Lower leg skin (tissue), 4 donors: ENCODE data around the gene LGI4. TPM values are rescaled to one million over a fixed set of nuclear protein-coding genes. Genes with fewer than 3 reads are reported as not detected.

Experiments used
- DNase-seq, 2 donors: peaks; one replicate each; pipeline ENCODE4 v3.0.0-alpha.2; 2019; ENCODE audit warnings: low spot score in 2 of 2
- H3K4me3 ChIP-seq: fragments of 200-600 bp; sonication (generic); 2 replicates; pipeline ENCODE4 v1.5.1; 2017; ENCODE audit warnings: mild to moderate bottlenecking, low read depth; ENCODE audit not compliant: poor library complexity, severe bottlenecking
- CTCF ChIP-seq, 3 donors: fragments of 450-650 bp; IDR thresholded peaks; one replicate each; pipeline ENCODE4 v1.5.1; 2016; ENCODE audit warnings: antibody characterized with exemption in 3 of 3, mild to moderate bottlenecking in 3 of 3, moderate library complexity in 2 of 3
- POLR2A ChIP-seq, 2 donors: fragments of 450-650 bp; IDR thresholded peaks; one replicate each; pipeline ENCODE4 v1.6.1; 2016 to 2017; ENCODE audit warnings: antibody characterized with exemption in 2 of 2, mild to moderate bottlenecking in 1 of 2, moderate library complexity in 1 of 2
- WGBS, 2 donors: methylation state at CpG; one replicate each; pipeline ENCODE4 v1.1.5; 2018; 5-methylcytosine and 5-hydroxymethylcytosine counted together
- intact Hi-C: fragments of 100-400 bp; cut with DNase I; formaldehyde crosslinking; loops from one replicate; pipeline ENCODE4 v1.15.0; 2023; ENCODE audit warnings: low total_unique reads
- total RNA-seq, 4 donors: library from RNA; depleted of rRNA; stranded (reverse); fragments of >200 nt; gene quantifications; one replicate each; pipeline ENCODE4 v1.1.0, GENCODE V29; 2016

LGI4 gene
- total RNA-seq, 4 donors from 2014 or later, result 4.3 to 19.4 (median 8.9) TPM

GRCh38 chr19:35107545-35107944 is 27.3 kb downstream of the LGI4 start:
- WGBS, 2 donors, result 11 to 23% methylated on average over 5 of the region's 5 CpGs
- intact Hi-C loops, result no loop called here
- H3K4me3 ChIP-seq, result no peak overlapping the region
- TF ChIP-seq CTCF (IDR thresholded peaks at IDR 0.05) (no peak), POLR2A (IDR thresholded peaks at IDR 0.05) (no peak)
- peak in 1 of 2 donors; percentile 70 for DNase-seq

GRCh38 chr19:35106898-35107541 is 27.8 kb downstream of the LGI4 start:
- no peak overlapping the region for H3K4me3 ChIP-seq
- intact Hi-C loops, result no loop called here
- DNase-seq, result no peak
- TF ChIP-seq POLR2A (IDR thresholded peaks at IDR 0.05) (no peak), CTCF (IDR thresholded peaks at IDR 0.05) (no peak)
- 65 to 78% methylated on average over 1 of the region's 2 CpGs for WGBS, 2 donors

- TF ChIP-seq POLR2A (IDR thresholded peaks at IDR 0.05) (no peak), CTCF (IDR thresholded peaks at IDR 0.05) (no peak)
- WGBS, 2 donors, result 90% methylated on average over 9 of the region's 9 CpGs
- intact Hi-C loops, result no loop called here
- no peak for DNase-seq
- H3K4me3 ChIP-seq, result no peak overlapping the region
These were observed 28.6 kb downstream of the LGI4 start for GRCh38 chr19:35106291-35106583.

GRCh38 chr19:35105411-35106290 is 29.2 kb downstream of the LGI4 start:
- DNase-seq, result no peak
- no peak for TF ChIP-seq CTCF (IDR thresholded peaks at IDR 0.05)
- no peak for TF ChIP-seq POLR2A (IDR thresholded peaks at IDR 0.05)
- intact Hi-C loops, result no loop called here
- no peak overlapping the region for H3K4me3 ChIP-seq
- WGBS, 2 donors, result 83 to 88% methylated on average over 30 of the region's 30 CpGs

GRCh38 chr19:35105047-35105410 is 29.8 kb downstream of the LGI4 start:
- TF ChIP-seq CTCF (IDR thresholded peaks at IDR 0.05) (no peak), POLR2A (IDR thresholded peaks at IDR 0.05) (no peak)
- H3K4me3 ChIP-seq, result no peak overlapping the region
- intact Hi-C loops, result no loop called here
- 88 to 90% methylated on average over 6 of the region's 6 CpGs for WGBS, 2 donors
- no peak for DNase-seq
